Mucosa of stomach (tissue), 1 donor: Measurements from ENCODE around the gene TMEM207.
"Not testable (repeated sequence)": the region's sequence is repeated elsewhere in the genome, so short reads cannot be mapped to it uniquely, and the experiment has no call there.

Experiments used
- H3K27me3 ChIP-seq: one replicate; pipeline ENCODE4 v1.7.0; 2013; ENCODE audit warnings: mild to moderate bottlenecking, low read length; ENCODE audit not compliant: control insufficient read depth, insufficient read depth
- H3K36me3 ChIP-seq: one replicate; pipeline ENCODE4 v1.7.0; 2013; ENCODE audit warnings: low read length; ENCODE audit not compliant: control insufficient read depth, insufficient read depth
- H3K4me1 ChIP-seq: one replicate; pipeline ENCODE4 v1.7.0; 2013; ENCODE audit warnings: mild to moderate bottlenecking, low read length; ENCODE audit not compliant: control insufficient read depth, insufficient read depth
- H3K4me3 ChIP-seq: one replicate; pipeline ENCODE4 v1.7.0; 2013; ENCODE audit warnings: low read length
- H3K9ac ChIP-seq: one replicate; pipeline ENCODE4 v1.7.0; 2013; ENCODE audit warnings: mild to moderate bottlenecking, low read length, moderate library complexity
- H3K9me3 ChIP-seq: one replicate; pipeline ENCODE4 v1.7.0; 2013; ENCODE audit warnings: mild to moderate bottlenecking, low read length, moderate library complexity; ENCODE audit not compliant: control insufficient read depth
- donor health status: Pancreatic carcinoma.

TMEM207 gene

GRCh38 chr3:190485830-190486532, 36.3 kb upstream of the TMEM207 start:
- Histone ChIP-seq H3K9me3 (no peaks in the 10 kb centered on the region), H3K27me3 (peaks cover 4% of the 10 kb centered on the region), H3K9ac (no peak overlapping the region), H3K36me3 (no peaks in the 10 kb centered on the region), H3K4me3 (no peak overlapping the region), H3K4me1 (no peaks in the 10 kb centered on the region)

DNA sequence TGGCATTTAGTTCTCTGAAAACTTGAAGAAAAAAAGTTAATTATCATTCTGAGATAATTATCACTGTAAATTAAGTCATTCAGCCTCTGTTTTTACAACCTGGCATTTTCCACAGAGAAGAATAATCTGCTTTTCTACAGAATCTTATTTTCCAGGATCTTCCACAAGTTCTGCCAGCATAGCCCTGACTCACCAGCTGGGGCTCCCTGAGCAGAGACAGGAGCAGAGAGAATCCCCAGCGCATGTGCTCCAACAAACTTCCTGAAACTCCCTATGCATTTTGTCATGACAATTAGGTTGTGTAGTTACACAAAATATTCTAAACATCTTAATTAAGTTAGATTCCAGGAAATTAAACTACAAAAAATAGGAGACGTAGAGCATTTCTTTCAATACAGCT, 32.1 kb upstream of the TMEM207 start:
- Histone ChIP-seq H3K9ac (no peak overlapping the region), H3K4me3 (no peak overlapping the region), H3K36me3 (no peaks in the 10 kb centered on the region), H3K27me3 (no peaks in the 10 kb centered on the region), H3K9me3 (no peaks in the 10 kb centered on the region), H3K4me1 (no peaks in the 10 kb centered on the region)

DNA sequence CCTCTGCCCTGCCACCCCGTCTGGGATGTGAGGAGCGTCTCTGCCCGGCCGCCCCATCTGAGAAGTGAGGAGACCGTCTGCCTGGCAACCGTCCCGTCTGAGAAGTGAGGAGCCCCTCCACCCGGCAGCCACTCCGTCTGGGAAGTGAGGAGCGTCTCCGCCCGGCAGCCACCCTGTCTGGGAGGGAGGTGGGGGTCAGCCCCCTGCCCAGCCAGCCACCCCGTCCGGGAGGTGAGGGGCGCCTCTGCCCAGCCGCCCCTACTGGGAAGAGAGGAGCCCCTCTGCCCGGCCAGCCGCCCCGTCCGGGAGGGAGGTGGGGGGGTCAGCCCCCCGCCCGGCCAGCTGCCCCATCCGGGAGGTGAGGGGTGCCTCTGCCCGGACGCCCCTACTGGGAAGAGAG, 23.6 kb upstream of the TMEM207 start:
- H3K36me3 ChIP-seq, H3K9ac ChIP-seq, H3K4me3 ChIP-seq: not testable (repeated sequence)

DNA sequence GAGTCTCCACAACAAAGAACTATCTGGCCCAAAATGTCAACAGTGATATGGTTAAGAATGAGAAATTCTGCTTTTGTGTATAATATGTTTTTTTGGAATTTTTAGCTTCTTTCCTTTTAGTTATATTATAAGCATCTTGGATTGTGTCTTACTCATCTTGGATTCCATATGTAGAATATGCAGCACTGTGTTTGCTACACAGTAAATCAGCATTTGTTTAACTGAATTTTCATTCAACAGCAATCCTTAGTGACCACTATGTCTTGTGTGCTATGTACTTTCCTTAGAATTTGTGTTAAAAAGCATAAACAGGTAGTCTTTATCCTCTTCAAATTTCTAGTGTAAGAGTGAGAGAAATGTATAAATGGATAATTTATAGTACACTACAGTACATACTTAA, 18.2 kb upstream of the TMEM207 start:
- H3K4me3 ChIP-seq, result no peak overlapping the region
- no peaks in the 10 kb centered on the region for H3K27me3 ChIP-seq
- no peaks in the 10 kb centered on the region for H3K9me3 ChIP-seq
- H3K36me3 ChIP-seq, result no peaks in the 10 kb centered on the region
- no peak overlapping the region for H3K9ac ChIP-seq
- no peaks in the 10 kb centered on the region for H3K4me1 ChIP-seq

More for the DNA sequence above, 23.6 kb upstream of the TMEM207 start:
- H3K27me3 ChIP-seq, H3K9me3 ChIP-seq, H3K4me1 ChIP-seq: not testable (repeated sequence)

- no peak overlapping the region for H3K4me3 ChIP-seq
- H3K27me3 ChIP-seq, result no peaks in the 10 kb centered on the region
- no peak overlapping the region for H3K9ac ChIP-seq
Observed at GRCh38 chr3:190458040-190458439, 8.3 kb upstream of the TMEM207 start.

GRCh38 chr3:190456770-190457169, 7.1 kb upstream of the TMEM207 start:
- no peak overlapping the region for H3K4me3 ChIP-seq
- peaks cover 13% of the 10 kb centered on the region for H3K4me1 ChIP-seq
- H3K9ac ChIP-seq, result no peak overlapping the region
- H3K9me3 ChIP-seq, result no peaks in the 10 kb centered on the region
- H3K27me3 ChIP-seq, result no peaks in the 10 kb centered on the region
- no peaks in the 10 kb centered on the region for H3K36me3 ChIP-seq

More at GRCh38 chr3:190458040-190458439, 8.3 kb upstream of the TMEM207 start:
- no peaks in the 10 kb centered on the region for H3K36me3 ChIP-seq
- H3K9me3 ChIP-seq, result no peaks in the 10 kb centered on the region
- peaks cover 13% of the 10 kb centered on the region for H3K4me1 ChIP-seq

DNA sequence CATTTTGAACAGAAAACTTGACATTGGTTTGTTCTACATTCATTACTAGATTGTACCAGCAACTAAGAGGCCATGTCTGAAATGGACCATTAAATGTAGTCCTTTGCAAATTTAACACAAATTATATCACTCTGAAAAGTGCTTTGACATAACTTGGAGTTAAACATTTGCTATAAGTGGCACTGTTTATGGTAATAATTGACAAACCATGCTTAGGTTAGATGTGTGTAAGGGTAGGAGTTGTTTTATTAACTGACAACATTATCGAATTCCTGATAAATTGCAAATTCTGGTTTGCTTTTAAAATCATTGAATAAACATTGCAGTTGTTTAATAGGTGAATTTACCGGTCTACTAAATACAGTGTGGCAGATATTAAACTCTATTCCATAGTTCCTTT, 6.1 kb upstream of the TMEM207 start:
- Histone ChIP-seq H3K27me3 (no peaks in the 10 kb centered on the region), H3K36me3 (no peaks in the 10 kb centered on the region), H3K4me3 (no peak overlapping the region), H3K9ac (no peak overlapping the region), H3K4me1 (peaks cover 13% of the 10 kb centered on the region), H3K9me3 (no peaks in the 10 kb centered on the region)

- no peaks in the 10 kb centered on the region for H3K27me3 ChIP-seq
- no peaks in the 10 kb centered on the region for H3K9me3 ChIP-seq
- H3K9ac ChIP-seq, result no peak overlapping the region
- H3K4me3 ChIP-seq, result no peak overlapping the region
- no peaks in the 10 kb centered on the region for H3K36me3 ChIP-seq
- H3K4me1 ChIP-seq, result no peaks in the 10 kb centered on the region
Observed at GRCh38 chr3:190448256-190448655, 1.4 kb downstream of the TMEM207 start.

DNA sequence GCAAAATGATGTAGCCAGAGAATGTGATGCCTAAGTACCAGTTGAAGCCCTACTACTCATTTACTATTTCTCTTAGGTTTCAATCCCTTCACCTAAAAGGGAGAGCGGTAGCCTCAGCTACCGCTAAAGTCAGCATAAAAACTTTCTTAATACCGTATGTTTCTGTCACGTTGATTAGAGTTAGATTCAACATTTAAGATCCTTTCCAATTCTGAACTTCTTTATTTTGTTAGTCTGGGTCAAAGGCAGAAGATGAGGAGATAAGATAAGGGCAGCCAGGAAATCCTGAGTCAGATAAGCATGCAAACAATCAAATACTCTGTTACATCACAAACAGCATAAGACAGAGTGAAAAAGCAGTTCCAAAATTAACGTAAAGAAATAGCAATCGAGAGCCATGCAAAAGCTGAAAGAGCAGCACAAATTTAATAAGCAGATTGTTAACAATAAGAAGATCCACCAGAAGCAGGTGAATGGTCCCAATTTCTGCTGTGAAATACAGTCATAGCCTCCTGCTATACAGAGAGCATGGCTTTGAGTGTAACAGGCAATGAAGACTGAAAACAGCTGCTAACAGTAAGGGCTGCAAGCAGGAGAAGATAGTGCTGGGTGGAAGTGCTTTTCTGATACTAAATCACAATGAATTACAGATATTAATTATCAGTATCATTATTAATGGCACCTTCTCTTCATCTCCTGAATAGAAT, 3.0 kb downstream of the TMEM207 start:
- H3K4me1 ChIP-seq, result no peaks in the 10 kb centered on the region
- H3K9me3 ChIP-seq, result no peaks in the 10 kb centered on the region
- H3K4me3 ChIP-seq, result no peak overlapping the region
- no peaks in the 10 kb centered on the region for H3K36me3 ChIP-seq
- H3K9ac ChIP-seq, result no peak overlapping the region
- H3K27me3 ChIP-seq, result no peaks in the 10 kb centered on the region

DNA sequence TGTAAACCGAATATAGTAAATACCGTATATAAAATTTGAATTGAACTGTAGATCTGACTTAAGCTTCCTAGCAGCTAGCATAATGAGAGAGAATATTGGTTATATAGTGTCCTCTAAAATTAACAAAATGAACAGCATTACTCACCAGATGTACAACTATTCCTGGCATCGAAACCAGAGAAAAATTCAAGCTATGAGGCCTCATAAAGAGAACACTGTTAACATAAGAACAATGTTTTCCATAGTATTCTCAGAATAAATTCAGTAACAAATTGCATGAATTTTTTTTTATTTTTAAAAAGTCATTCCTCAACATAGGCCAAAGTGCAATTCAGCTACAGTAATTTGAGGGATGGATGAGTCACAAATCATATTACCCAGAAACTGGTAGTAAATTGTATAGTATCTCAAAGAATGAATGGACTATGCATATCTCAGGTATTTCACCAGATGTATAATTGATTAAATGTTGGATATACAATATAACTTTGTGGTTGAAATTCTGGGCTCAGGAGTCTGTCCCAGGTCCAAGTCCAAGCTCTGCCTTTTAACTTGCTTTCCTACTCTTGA, 5.0 kb downstream of the TMEM207 start:
- Histone ChIP-seq H3K4me3 (no peak overlapping the region), H3K36me3 (no peaks in the 10 kb centered on the region), H3K4me1 (no peaks in the 10 kb centered on the region), H3K9ac (no peak overlapping the region), H3K27me3 (no peaks in the 10 kb centered on the region), H3K9me3 (no peaks in the 10 kb centered on the region)

DNA sequence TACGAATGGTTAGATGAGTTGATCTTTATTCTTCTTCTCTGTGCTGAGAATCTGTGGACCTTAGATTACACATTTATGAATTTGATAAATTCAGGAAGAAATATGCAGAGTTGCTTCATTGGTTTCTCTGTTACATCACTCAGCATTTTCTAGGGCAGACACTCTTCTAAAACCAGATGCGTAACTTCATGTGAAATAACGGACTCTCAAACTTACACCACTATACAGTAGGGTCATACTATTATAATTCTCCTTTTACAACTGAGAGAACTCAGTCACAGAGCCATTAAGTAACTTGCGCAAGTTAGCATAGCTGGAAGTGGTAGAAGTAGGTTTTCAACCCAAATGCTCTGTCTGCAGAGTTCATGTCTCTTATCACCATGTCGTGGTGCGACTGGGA, 5.7 kb downstream of the TMEM207 start:
- Histone ChIP-seq H3K4me3 (no peak overlapping the region), H3K9me3 (no peaks in the 10 kb centered on the region), H3K36me3 (no peaks in the 10 kb centered on the region), H3K9ac (no peak overlapping the region), H3K27me3 (no peaks in the 10 kb centered on the region), H3K4me1 (no peaks in the 10 kb centered on the region)

- H3K4me1 ChIP-seq, result no peaks in the 10 kb centered on the region
- H3K27me3 ChIP-seq, result no peaks in the 10 kb centered on the region
- no peak overlapping the region for H3K9ac ChIP-seq
- H3K36me3 ChIP-seq, result no peaks in the 10 kb centered on the region
- H3K4me3 ChIP-seq, result no peak overlapping the region
- H3K9me3 ChIP-seq, result no peaks in the 10 kb centered on the region
Observed at GRCh38 chr3:190443257-190443656, 6.4 kb downstream of the TMEM207 start.
